ENCODE results near the gene PIP4K2A. TPM values are rescaled to one million over a fixed set of nuclear protein-coding genes. Genes with fewer than 3 reads are reported as not detected.
"Not testable (repeated sequence)": the region's sequence is repeated elsewhere in the genome, so short reads cannot be mapped to it uniquely, and the experiment has no call there.

PIP4K2A gene
- polyA plus RNA-seq, 2 donors: 4.0 to 6.1 TPM

DNA sequence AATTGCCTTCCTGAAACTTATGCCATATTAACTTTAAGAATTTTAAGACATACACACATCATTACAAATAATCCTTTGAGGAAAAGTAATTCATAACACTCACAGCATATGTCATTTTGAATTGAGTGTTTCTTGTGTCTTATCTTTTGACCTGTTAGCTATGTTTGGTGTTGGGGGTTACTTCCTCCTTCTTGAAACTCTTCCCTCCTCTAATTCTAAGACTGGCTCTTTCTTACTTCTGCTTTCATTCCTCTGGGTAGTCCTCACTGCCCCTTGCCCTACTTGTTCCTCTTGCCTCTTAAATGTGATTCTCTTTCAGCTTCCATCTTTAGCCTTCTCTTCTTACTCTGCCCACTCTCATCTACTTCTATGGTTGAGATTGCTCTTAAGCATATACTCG, 28.3 kb upstream of the PIP4K2A start:
- Histone ChIP-seq H3K4me3 (ENCODE audit: low read depth in 1 of 2, low read length in 2 of 2) (no peak overlapping the region), H3K9me3 (ENCODE audit: control insufficient read depth in 2 of 2, insufficient read depth in 1 of 2, low read depth in 1 of 2, low read length in 1 of 2) (no peaks in the 10 kb centered on the region), H3K27me3 (ENCODE audit: control insufficient read depth in 1 of 2, insufficient read depth in 2 of 2, low read length in 2 of 2) (no peaks in the 10 kb centered on the region), H3K4me1 (ENCODE audit: control insufficient read depth in 2 of 2, insufficient read depth in 2 of 2, low read length in 1 of 2) (no peaks in the 10 kb centered on the region), H3K27ac (ENCODE audit: low read depth in 2 of 2, low read length in 1 of 2) (no peak overlapping the region), H3K36me3 (ENCODE audit: control insufficient read depth in 2 of 2, insufficient read depth in 2 of 2, low read length in 1 of 2) (no peaks in the 10 kb centered on the region)
- WGBS, 2 donors: 92 to 93% methylated on average over 1 of the region's 1 CpG

GRCh38 chr10:22741631-22742030, 27.3 kb upstream of the PIP4K2A start:
- not testable (repeated sequence) for H3K27ac ChIP-seq (ENCODE audit: low read depth in 2 of 2, low read length in 1 of 2); H3K9me3 ChIP-seq (ENCODE audit: control insufficient read depth in 2 of 2, insufficient read depth in 1 of 2, low read depth in 1 of 2, low read length in 1 of 2); H3K4me1 ChIP-seq (ENCODE audit: control insufficient read depth in 2 of 2, insufficient read depth in 2 of 2, low read length in 1 of 2); H3K27me3 ChIP-seq (ENCODE audit: control insufficient read depth in 1 of 2, insufficient read depth in 2 of 2, low read length in 2 of 2); H3K36me3 ChIP-seq (ENCODE audit: control insufficient read depth in 2 of 2, insufficient read depth in 2 of 2, low read length in 1 of 2); H3K4me3 ChIP-seq (ENCODE audit: low read depth in 1 of 2, low read length in 2 of 2)
- WGBS, 2 donors: 89 to 91% methylated on average over 4 of the region's 4 CpGs

GRCh38 chr10:22740180-22740579, 25.8 kb upstream of the PIP4K2A start:
- 74 to 85% methylated on average over 2 of the region's 2 CpGs for WGBS, 2 donors
- no peak overlapping the region for H3K27ac ChIP-seq (ENCODE audit: low read depth in 2 of 2, low read length in 1 of 2)
- H3K4me3 ChIP-seq (ENCODE audit: low read depth in 1 of 2, low read length in 2 of 2): no peak overlapping the region
- no peaks in the 10 kb centered on the region for H3K4me1 ChIP-seq (ENCODE audit: control insufficient read depth in 2 of 2, insufficient read depth in 2 of 2, low read length in 1 of 2)
- no peaks in the 10 kb centered on the region for H3K36me3 ChIP-seq (ENCODE audit: control insufficient read depth in 2 of 2, insufficient read depth in 2 of 2, low read length in 1 of 2)
- no peaks in the 10 kb centered on the region for H3K9me3 ChIP-seq (ENCODE audit: control insufficient read depth in 2 of 2, insufficient read depth in 1 of 2, low read depth in 1 of 2, low read length in 1 of 2)
- no peaks in the 10 kb centered on the region for H3K27me3 ChIP-seq (ENCODE audit: control insufficient read depth in 1 of 2, insufficient read depth in 2 of 2, low read length in 2 of 2)

- H3K27ac ChIP-seq (ENCODE audit: low read depth in 2 of 2, low read length in 1 of 2): no peak overlapping the region
- no peaks in the 10 kb centered on the region for H3K36me3 ChIP-seq (ENCODE audit: control insufficient read depth in 2 of 2, insufficient read depth in 2 of 2, low read length in 1 of 2)
- H3K4me1 ChIP-seq (ENCODE audit: control insufficient read depth in 2 of 2, insufficient read depth in 2 of 2, low read length in 1 of 2): no peaks in the 10 kb centered on the region
- WGBS, 2 donors: 57 to 79% methylated on average over 1 of the region's 1 CpG
- H3K27me3 ChIP-seq (ENCODE audit: control insufficient read depth in 1 of 2, insufficient read depth in 2 of 2, low read length in 2 of 2): no peaks in the 10 kb centered on the region
- no peaks in the 10 kb centered on the region for H3K9me3 ChIP-seq (ENCODE audit: control insufficient read depth in 2 of 2, insufficient read depth in 1 of 2, low read depth in 1 of 2, low read length in 1 of 2)
- H3K4me3 ChIP-seq (ENCODE audit: low read depth in 1 of 2, low read length in 2 of 2): no peak overlapping the region
These were observed 23.2 kb upstream of the PIP4K2A start for GRCh38 chr10:22737587-22737986.

GRCh38 chr10:22736134-22736533, 21.8 kb upstream of the PIP4K2A start:
- no peaks in the 10 kb centered on the region for H3K4me1 ChIP-seq (ENCODE audit: control insufficient read depth in 2 of 2, insufficient read depth in 2 of 2, low read length in 1 of 2)
- H3K9me3 ChIP-seq (ENCODE audit: control insufficient read depth in 2 of 2, insufficient read depth in 1 of 2, low read depth in 1 of 2, low read length in 1 of 2): no peaks in the 10 kb centered on the region
- H3K36me3 ChIP-seq (ENCODE audit: control insufficient read depth in 2 of 2, insufficient read depth in 2 of 2, low read length in 1 of 2): no peaks in the 10 kb centered on the region
- no peaks in the 10 kb centered on the region for H3K27me3 ChIP-seq (ENCODE audit: control insufficient read depth in 1 of 2, insufficient read depth in 2 of 2, low read length in 2 of 2)
- H3K27ac ChIP-seq (ENCODE audit: low read depth in 2 of 2, low read length in 1 of 2): no peak overlapping the region
- H3K4me3 ChIP-seq (ENCODE audit: low read depth in 1 of 2, low read length in 2 of 2): no peak overlapping the region

DNA sequence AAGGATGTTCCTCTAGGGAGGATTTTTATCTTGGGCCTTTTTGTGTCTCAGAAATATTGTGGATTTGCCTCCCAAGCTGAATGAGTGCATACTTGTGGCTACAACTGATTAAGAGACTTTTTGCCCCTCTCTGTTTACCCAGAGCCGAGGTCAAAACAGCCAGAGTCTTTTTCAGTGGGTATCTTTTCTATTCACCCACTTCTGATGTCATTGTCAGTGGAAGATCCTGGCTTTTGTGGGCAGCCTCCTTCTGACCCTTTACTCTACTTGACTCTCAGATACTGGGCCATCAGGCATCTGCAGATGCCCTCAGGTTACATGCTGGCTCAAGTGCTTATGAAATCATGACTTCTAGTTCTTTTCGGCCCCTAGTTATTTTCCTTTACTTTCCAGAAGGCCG, 19.6 kb upstream of the PIP4K2A start:
- Histone ChIP-seq H3K9me3 (ENCODE audit: control insufficient read depth in 2 of 2, insufficient read depth in 1 of 2, low read depth in 1 of 2, low read length in 1 of 2) (no peaks in the 10 kb centered on the region), H3K36me3 (ENCODE audit: control insufficient read depth in 2 of 2, insufficient read depth in 2 of 2, low read length in 1 of 2) (no peaks in the 10 kb centered on the region), H3K4me3 (ENCODE audit: low read depth in 1 of 2, low read length in 2 of 2) (no peak overlapping the region), H3K4me1 (ENCODE audit: control insufficient read depth in 2 of 2, insufficient read depth in 2 of 2, low read length in 1 of 2) (no peaks in the 10 kb centered on the region), H3K27ac (ENCODE audit: low read depth in 2 of 2, low read length in 1 of 2) (no peak overlapping the region), H3K27me3 (ENCODE audit: control insufficient read depth in 1 of 2, insufficient read depth in 2 of 2, low read length in 2 of 2) (no peaks in the 10 kb centered on the region)
- WGBS, 2 donors: 86 to 92% methylated on average over 3 of the region's 3 CpGs

DNA sequence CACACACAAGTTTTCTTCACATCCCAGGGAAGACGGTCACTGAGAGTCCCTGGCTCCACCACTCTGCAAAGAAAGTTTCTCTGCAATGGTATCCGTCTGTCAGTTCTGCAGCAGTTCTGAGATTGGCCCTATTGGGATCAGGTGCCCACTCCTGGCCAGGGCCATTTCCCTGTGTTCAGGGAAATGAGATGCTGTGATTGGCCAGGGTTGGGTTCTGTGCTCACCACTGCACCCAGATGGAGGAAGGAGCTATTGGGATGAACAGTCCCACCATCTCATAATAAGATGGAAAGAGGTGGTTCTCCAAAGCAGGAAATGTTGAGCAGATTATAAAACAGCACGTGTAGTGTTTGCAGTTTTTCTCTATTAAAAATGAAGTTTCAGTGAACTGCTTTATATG, 13.3 kb upstream of the PIP4K2A start:
- Histone ChIP-seq H3K36me3 (ENCODE audit: control insufficient read depth in 2 of 2, insufficient read depth in 2 of 2, low read length in 1 of 2) (no peaks in the 10 kb centered on the region), H3K4me1 (ENCODE audit: control insufficient read depth in 2 of 2, insufficient read depth in 2 of 2, low read length in 1 of 2) (no peaks in the 10 kb centered on the region), H3K9me3 (ENCODE audit: control insufficient read depth in 2 of 2, insufficient read depth in 1 of 2, low read depth in 1 of 2, low read length in 1 of 2) (no peaks in the 10 kb centered on the region), H3K27ac (ENCODE audit: low read depth in 2 of 2, low read length in 1 of 2) (no peak overlapping the region), H3K4me3 (ENCODE audit: low read depth in 1 of 2, low read length in 2 of 2) (no peak overlapping the region), H3K27me3 (ENCODE audit: control insufficient read depth in 1 of 2, insufficient read depth in 2 of 2, low read length in 2 of 2) (no peaks in the 10 kb centered on the region)
- WGBS, 2 donors: 79 to 80% methylated on average over 3 of the region's 3 CpGs

- H3K27me3 ChIP-seq (ENCODE audit: control insufficient read depth in 1 of 2, insufficient read depth in 2 of 2, low read length in 2 of 2): no peaks in the 10 kb centered on the region
- no peaks in the 10 kb centered on the region for H3K9me3 ChIP-seq (ENCODE audit: control insufficient read depth in 2 of 2, insufficient read depth in 1 of 2, low read depth in 1 of 2, low read length in 1 of 2)
- 35 to 50% methylated on average over 2 of the region's 2 CpGs for WGBS, 2 donors
- H3K4me1 ChIP-seq (ENCODE audit: control insufficient read depth in 2 of 2, insufficient read depth in 2 of 2, low read length in 1 of 2): no peaks in the 10 kb centered on the region
- H3K36me3 ChIP-seq (ENCODE audit: control insufficient read depth in 2 of 2, insufficient read depth in 2 of 2, low read length in 1 of 2): no peaks in the 10 kb centered on the region
- no peak overlapping the region for H3K4me3 ChIP-seq (ENCODE audit: low read depth in 1 of 2, low read length in 2 of 2)
- no peak overlapping the region for H3K27ac ChIP-seq (ENCODE audit: low read depth in 2 of 2, low read length in 1 of 2)
These were observed 12.7 kb upstream of the PIP4K2A start for GRCh38 chr10:22727112-22727511.

DNA sequence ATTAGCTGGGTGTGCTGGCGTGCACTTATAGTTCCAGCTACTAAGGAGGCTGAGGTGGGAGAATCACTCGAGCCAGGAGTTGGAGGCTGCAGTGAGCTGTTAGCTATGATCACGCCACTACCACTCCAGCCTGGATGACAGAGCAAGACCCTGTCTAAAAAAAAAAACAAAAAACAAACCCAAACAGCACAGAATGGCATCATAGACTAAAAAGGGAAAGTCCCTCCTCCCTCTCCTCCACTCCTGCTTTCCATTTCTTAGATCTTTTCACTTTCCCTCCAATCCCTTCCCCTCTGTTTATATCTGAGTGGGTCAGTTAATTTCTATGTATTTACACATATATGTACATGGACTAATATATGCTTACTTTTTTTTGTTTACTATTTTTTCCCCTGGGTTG, 10.4 kb upstream of the PIP4K2A start:
- no peaks in the 10 kb centered on the region for H3K9me3 ChIP-seq (ENCODE audit: control insufficient read depth in 2 of 2, insufficient read depth in 1 of 2, low read depth in 1 of 2, low read length in 1 of 2)
- 91 to 97% methylated on average over 3 of the region's 3 CpGs for WGBS, 2 donors
- no peaks in the 10 kb centered on the region for H3K36me3 ChIP-seq (ENCODE audit: control insufficient read depth in 2 of 2, insufficient read depth in 2 of 2, low read length in 1 of 2)

DNA sequence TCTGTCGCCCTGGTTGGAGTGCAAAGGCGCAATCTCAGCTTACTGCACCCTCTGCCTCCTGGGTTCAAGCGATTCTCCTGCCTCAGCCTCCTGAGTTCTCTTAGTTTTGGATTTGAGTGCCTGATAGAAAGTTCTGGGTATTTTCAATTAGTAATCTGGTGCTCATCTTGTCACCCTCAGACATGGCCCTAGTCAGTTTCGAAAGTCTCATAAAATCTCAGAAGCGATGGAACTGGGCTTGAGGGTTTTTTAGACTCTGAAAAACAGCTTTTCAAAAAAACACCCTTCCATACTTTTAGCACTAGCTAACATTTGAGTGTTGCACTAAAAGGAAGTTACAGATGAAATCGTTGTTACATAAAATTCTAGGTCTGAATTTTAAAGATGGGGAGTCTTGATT, 9.4 kb upstream of the PIP4K2A start:
- H3K4me1 ChIP-seq (ENCODE audit: control insufficient read depth in 2 of 2, insufficient read depth in 2 of 2, low read length in 1 of 2): no peaks in the 10 kb centered on the region
- 86 to 87% methylated on average over 6 of the region's 6 CpGs for WGBS, 2 donors
- H3K27ac ChIP-seq (ENCODE audit: low read depth in 2 of 2, low read length in 1 of 2): no peak overlapping the region
- no peak overlapping the region for H3K4me3 ChIP-seq (ENCODE audit: low read depth in 1 of 2, low read length in 2 of 2)
- no peaks in the 10 kb centered on the region for H3K36me3 ChIP-seq (ENCODE audit: control insufficient read depth in 2 of 2, insufficient read depth in 2 of 2, low read length in 1 of 2)
- no peaks in the 10 kb centered on the region for H3K27me3 ChIP-seq (ENCODE audit: control insufficient read depth in 1 of 2, insufficient read depth in 2 of 2, low read length in 2 of 2)
- no peaks in the 10 kb centered on the region for H3K9me3 ChIP-seq (ENCODE audit: control insufficient read depth in 2 of 2, insufficient read depth in 1 of 2, low read depth in 1 of 2, low read length in 1 of 2)

More for the DNA sequence above, 10.4 kb upstream of the PIP4K2A start:
- Histone ChIP-seq H3K27me3 (ENCODE audit: control insufficient read depth in 1 of 2, insufficient read depth in 2 of 2, low read length in 2 of 2) (no peaks in the 10 kb centered on the region), H3K4me3 (ENCODE audit: low read depth in 1 of 2, low read length in 2 of 2) (no peak overlapping the region), H3K27ac (ENCODE audit: low read depth in 2 of 2, low read length in 1 of 2) (no peak overlapping the region), H3K4me1 (ENCODE audit: control insufficient read depth in 2 of 2, insufficient read depth in 2 of 2, low read length in 1 of 2) (no peaks in the 10 kb centered on the region)

All from esophagus (tissue), 2 donors.